ENCODE measurements around the gene UNK. TPM values are rescaled to one million over a fixed set of nuclear protein-coding genes. Genes with fewer than 3 reads are reported as not detected.

Gene UNK
- total RNA-seq (2022; extraction: Qiagen RNA extraction; ENCODE audit: low read depth): 22.5 to 32.7 TPM (median 31.2 TPM) in 5 replicates

GRCh38 chr17:75784473-75785015 lies at the start of gene UNK:
TSS of gene UNK (plus strand) at chr17:75784806. CDS start at chr17:75784881, 75 bp downstream.

GRCh38 chr17:75764711-75765421 lies 19.7 kb upstream of the UNK start, which contains the start of gene GALK1:
TSS of gene GALK1 (minus strand) at chr17:75765192. CDS start at chr17:75765136, 56 bp downstream.

GRCh38 chr17:75843577-75844529 lies 59.2 kb downstream of the UNK start, which contains the start of gene UNC13D:
TSS of gene UNC13D (minus strand) at chr17:75844404. CDS start at chr17:75844337, 67 bp downstream.

GRCh38 chr17:75855310-75856061 lies 70.9 kb downstream of the UNK start, which contains the start of gene WBP2:
TSS of gene WBP2 (minus strand) at chr17:75855335. CDS start at chr17:75855297, 38 bp downstream.

Other genes starting within 250 kb of the UNK start
- gene MYO15B, start 197.0 kb upstream of the UNK start, total RNA-seq (2022; extraction: Qiagen RNA extraction; ENCODE audit: low read depth): 33.4 to 72.6 TPM (median 52.6 TPM) in 5 replicates
- gene SMIM5, start 151.4 kb upstream of the UNK start, total RNA-seq (2022; extraction: Qiagen RNA extraction; ENCODE audit: low read depth): 0.32 to 2.4 TPM (median 0.59 TPM) in 5 replicates
- gene RECQL5, start 117.7 kb upstream of the UNK start, total RNA-seq (2022; extraction: Qiagen RNA extraction; ENCODE audit: low read depth): 16.6 to 26.3 TPM (median 25.0 TPM) in 5 replicates
- 103 to 124 TPM (median 110 TPM) in 5 replicates for gene SAP30BP, start 117.5 kb upstream of the UNK start, total RNA-seq (2022; extraction: Qiagen RNA extraction; ENCODE audit: low read depth)
- gene ITGB4, start 63.3 kb upstream of the UNK start, total RNA-seq (2022; extraction: Qiagen RNA extraction; ENCODE audit: low read depth): 40.8 to 63.1 TPM (median 55.6 TPM) in 5 replicates
- gene GALK1, start 19.6 kb upstream of the UNK start, total RNA-seq (2022; extraction: Qiagen RNA extraction; ENCODE audit: low read depth): 46.3 to 75.9 TPM (median 65.6 TPM) in 5 replicates
- 3.5 to 4.4 TPM (median 3.9 TPM) in 5 replicates for gene UNC13D, start 59.6 kb downstream of the UNK start, total RNA-seq (2022; extraction: Qiagen RNA extraction; ENCODE audit: low read depth)
- gene WBP2, start 70.5 kb downstream of the UNK start, total RNA-seq (2022; extraction: Qiagen RNA extraction; ENCODE audit: low read depth): 88.0 to 99.5 TPM (median 93.9 TPM) in 5 replicates
- 108 to 201 TPM (median 148 TPM) in 5 replicates for gene TRIM47, start 93.8 kb downstream of the UNK start, total RNA-seq (2022; extraction: Qiagen RNA extraction; ENCODE audit: low read depth)
- gene TRIM65, start 112.1 kb downstream of the UNK start, total RNA-seq (2022; extraction: Qiagen RNA extraction; ENCODE audit: low read depth): 29.4 to 42.9 TPM (median 34.9 TPM) in 5 replicates
- 95.6 to 147 TPM (median 115 TPM) in 5 replicates for gene MRPL38, start 120.1 kb downstream of the UNK start, total RNA-seq (2022; extraction: Qiagen RNA extraction; ENCODE audit: low read depth)
- 5.4 to 9.8 TPM (median 7.7 TPM) in 5 replicates for gene FBF1, start 156.2 kb downstream of the UNK start, total RNA-seq (2022; extraction: Qiagen RNA extraction; ENCODE audit: low read depth)
- gene ACOX1, start 194.4 kb downstream of the UNK start, total RNA-seq (2022; extraction: Qiagen RNA extraction; ENCODE audit: low read depth): 14.9 to 20.3 TPM (median 16.5 TPM) in 5 replicates
- gene TEN1, start 194.4 kb downstream of the UNK start, total RNA-seq (2022; extraction: Qiagen RNA extraction; ENCODE audit: low read depth): 20.8 to 26.6 TPM (median 24.1 TPM) in 5 replicates
- gene CDK3, start 216.0 kb downstream of the UNK start, total RNA-seq (2022; extraction: Qiagen RNA extraction; ENCODE audit: low read depth): 3.7 to 5.7 TPM (median 4.5 TPM) in 5 replicates
- gene EVPL, start 242.5 kb downstream of the UNK start, total RNA-seq (2022; extraction: Qiagen RNA extraction; ENCODE audit: low read depth): 11.3 to 17.7 TPM (median 16.7 TPM) in 5 replicates

Measured in A549 treated with RU486 at 1 μM for 4 hours (cell line).